ENCODE measurements around the gene ANO3. TPM values are rescaled to one million over a fixed set of nuclear protein-coding genes. Genes with fewer than 3 reads are reported as not detected.
"Not testable (repeated sequence)": the region's sequence is repeated elsewhere in the genome, so short reads cannot be mapped to it uniquely, and the experiment has no call there.

Gene ANO3
- total RNA-seq, 2 experiments from 2014 or later, result not detected

GRCh38 chr11:26587073-26587472 is 255.1 kb downstream of the ANO3 start:
- POLR2A ChIA-PET, result no interaction called here
- ATAC-seq (no peak), DNase-seq (no peak)
- CTCF ChIA-PET, result no interaction called here
- intact Hi-C loops (cut with micrococcal nuclease), result no loop called here
- no peak overlapping the region for H3K4me3 Mint-ChIP-seq
- peaks cover 15% of the 10 kb centered on the region for H3K9me3 Mint-ChIP-seq
- H3K4me1 Mint-ChIP-seq (ENCODE audit: low read depth), result no peaks in the 10 kb centered on the region
- H3K27ac Mint-ChIP-seq, result no peak overlapping the region
- TF ChIP-seq CTCF (IDR thresholded peaks at IDR 0.05), result no peak
- no peaks in the 10 kb centered on the region for H3K27me3 Mint-ChIP-seq
- no peaks in the 10 kb centered on the region for H3K36me3 Mint-ChIP-seq (ENCODE audit: low read depth)

- H3K4me1 Mint-ChIP-seq (ENCODE audit: low read depth), result no peaks in the 10 kb centered on the region
- intact Hi-C loops (cut with micrococcal nuclease), result no loop called here
- no peak for TF ChIP-seq CTCF (IDR thresholded peaks at IDR 0.05)
- no peaks in the 10 kb centered on the region for H3K27me3 Mint-ChIP-seq
- POLR2A ChIA-PET, result no interaction called here
- H3K4me3 Mint-ChIP-seq, result no peak overlapping the region
- H3K27ac Mint-ChIP-seq, result no peak overlapping the region
- CTCF ChIA-PET, result no interaction called here
- no peak for ATAC-seq
- H3K36me3 Mint-ChIP-seq (ENCODE audit: low read depth), result no peaks in the 10 kb centered on the region
- DNase-seq, result no peak
- H3K9me3 Mint-ChIP-seq, result peaks cover 15% of the 10 kb centered on the region
Observed at GRCh38 chr11:26593691-26594090, 261.8 kb downstream of the ANO3 start.

- H3K27me3 Mint-ChIP-seq; ATAC-seq; H3K4me3 Mint-ChIP-seq; intact Hi-C loops (cut with micrococcal nuclease); POLR2A ChIA-PET; DNase-seq; H3K27ac Mint-ChIP-seq; CTCF ChIA-PET; H3K9me3 Mint-ChIP-seq; H3K4me1 Mint-ChIP-seq (ENCODE audit: low read depth); H3K36me3 Mint-ChIP-seq (ENCODE audit: low read depth): not testable (repeated sequence)
Observed at GRCh38 chr11:26595207-26595865, 263.4 kb downstream of the ANO3 start.

- H3K4me1 Mint-ChIP-seq (ENCODE audit: low read depth); H3K9me3 Mint-ChIP-seq; DNase-seq; H3K27ac Mint-ChIP-seq; intact Hi-C loops (cut with micrococcal nuclease); POLR2A ChIA-PET; CTCF ChIA-PET; ATAC-seq; H3K27me3 Mint-ChIP-seq; H3K36me3 Mint-ChIP-seq (ENCODE audit: low read depth); H3K4me3 Mint-ChIP-seq: not testable (repeated sequence)
Observed at GRCh38 chr11:26597049-26597689, 265.2 kb downstream of the ANO3 start.

GRCh38 chr11:26597899-26598298 is 266.0 kb downstream of the ANO3 start:
- no peak overlapping the region for H3K27ac Mint-ChIP-seq

More at GRCh38 chr11:26597899-26598298, 266.0 kb downstream of the ANO3 start:
- DNase-seq (no peak), ATAC-seq (no peak)
- CTCF ChIA-PET, result no interaction called here
- Mint-ChIP-seq H3K9me3 (peaks cover 8% of the 10 kb centered on the region), H3K4me1 (ENCODE audit: low read depth) (no peaks in the 10 kb centered on the region), H3K27me3 (no peaks in the 10 kb centered on the region), H3K36me3 (ENCODE audit: low read depth) (no peaks in the 10 kb centered on the region), H3K4me3 (no peak overlapping the region)
- intact Hi-C loops (cut with micrococcal nuclease), result no loop called here
- no peak for TF ChIP-seq CTCF (IDR thresholded peaks at IDR 0.05)
- POLR2A ChIA-PET, result no interaction called here
